Heart left ventricle (tissue), 16 donors: ENCODE data around the gene RALGPS1. TPM values are rescaled to one million over a fixed set of nuclear protein-coding genes. Genes with fewer than 3 reads are reported as not detected.

Experiments used
- ATAC-seq, 4 donors: fragments of 200-7000 bp; cut with Tn5 transposase; one replicate each; pipeline ENCODE4 v1.9.1; 2020 to 2022; ENCODE audit warnings: moderate library complexity in 4 of 4, mild to moderate bottlenecking in 3 of 4, moderate number of reproducible peaks in 1 of 4
- DNase-seq, 5 donors: peaks; one replicate each; pipeline ENCODE4 v3.0.0-alpha.2; 2020
- H3K27ac ChIP-seq, 12 donors: fragments of 200-600 bp; sonication (generic) in 4 of 12; one replicate each; pipeline versions ENCODE4 v1.5.0 to v1.8.0; 2016 to 2022; ENCODE audit warnings: mild to moderate bottlenecking in 2 of 12
- H3K27me3 ChIP-seq, 9 donors: fragments of 200-600 bp; sonication (generic) in 2 of 9; one replicate each; pipeline versions ENCODE4 v1.5.1 to v1.8.0; 2016 to 2022; ENCODE audit warnings: mild to moderate bottlenecking in 3 of 9
- H3K36me3 ChIP-seq, 9 donors: fragments of 200-600 bp; sonication (generic) in 2 of 9; one replicate each; pipeline versions ENCODE4 v1.5.0 to v1.8.0; 2018 to 2022; ENCODE audit warnings: mild to moderate bottlenecking in 2 of 9
- H3K4me1 ChIP-seq, 12 donors: fragments of 200-600 bp; sonication (generic) in 4 of 12; one replicate each; pipeline versions ENCODE4 v1.5.0 to v1.8.0; 2016 to 2022; ENCODE audit warnings: mild to moderate bottlenecking in 3 of 12
- H3K4me3 ChIP-seq, 12 donors: fragments of 200-600 bp; sonication (generic) in 4 of 12; one replicate each; pipeline versions ENCODE4 v1.5.0 to v1.8.0; 2017 to 2022; ENCODE audit warnings: mild to moderate bottlenecking in 9 of 12, moderate library complexity in 4 of 12
- H3K9me3 ChIP-seq, 12 donors: fragments of 200-600 bp; sonication (generic) in 4 of 12; one replicate each; pipeline versions ENCODE4 v1.5.0 to v1.8.0; 2016 to 2022; ENCODE audit warnings: mild to moderate bottlenecking in 1 of 12
- CTCF ChIP-seq, 12 donors: fragments of 200-600 bp; sonication (generic) in 4 of 12; IDR thresholded peaks; one replicate each; pipeline versions ENCODE4 v1.5.0 to v1.8.0; 2018 to 2022; ENCODE audit warnings: antibody characterized with exemption in 12 of 12, mild to moderate bottlenecking in 5 of 12
- POLR2A ChIP-seq, 2 donors: fragments of 450-650 bp; IDR thresholded peaks; one replicate each; pipeline ENCODE4 v1.6.1; 2017; ENCODE audit warnings: antibody characterized with exemption in 2 of 2, mild to moderate bottlenecking in 2 of 2, moderate library complexity in 2 of 2
- WGBS, 4 donors: extraction: QIAGEN DNeasy Blood & Tissue Kit in 2 of 4; methylation state at CpG; one replicate each; pipeline versions ENCODE4 v1.1.5 to v1.1.7; 2013 to 2018; 5-methylcytosine and 5-hydroxymethylcytosine counted together
- intact Hi-C, 10 donors: fragments of 100-400 bp; cut with DNase I; formaldehyde crosslinking; loops; one replicate each; pipeline versions ENCODE4 v1.11.1 to v1.14.2; 2022
- polyA plus RNA-seq, 2 donors: library from polyadenylated mRNA; stranded (reverse); fragments of 200-250 nt; gene quantifications; one replicate each; pipeline ENCODE4 v1.2.3, GENCODE V29; 2013
- total RNA-seq, 9 donors: library from RNA; depleted of rRNA in 2 of 9; stranded (reverse); fragments of >200 nt in 2 of 9; fragmentation: NEBNext Ultra II Directional in 3 of 9; extraction: Animal tissue kit (Norgen Biotek cat#: 25700) in 3 of 9; gene quantifications; one replicate each; pipeline versions ENCODE4 v1.1.0 to v1.2.4, GENCODE V29; 2016 to 2023
- donor health status: ischemic (EF 13 %, LVEDD 7.1; RV severe dilation, severe dysfunction).
- donor health status: healthy with polysubstance abuse.
- donor health status: DM: no; HTN: yes; CAD: no.
- donor health status: DM: no; HTN: no; CAD: no.
- donor health status: ischemic (EF 25% LVEDD 6.9; RV normal size, moderate dysfunction).
- donor health status: ischemic (EF 25% LVEDD 5.7; RV mildly dilated, moderate dysfunction).
- donor health status: healthy.
- donor health status: DM: yes; HTN: yes; CAD: no.
- donor health status: ischemic (EF 35%, LVEDD 5.7; RV mildly dilated, moderate dysfunction).
- donor health status: nonischemic (EF 11% LVEDD 7.7; RV severe dilation, severe dysfunction).
- donor health status: DM: yes; HTN: yes; CAD: no.
- donor health status: PGD.
- donor health status: ischemic (EF 29% LVEDD 5.4; RV normal size, mild dysfunction).
- donor health status: nonischemic (EF 23%, LVEDD 6.1; RV moderate dilation, normal function).

Gene RALGPS1
- total and polyA plus RNA-seq, 11 donors: 8.0 to 21.8 (median 14.4) TPM

GRCh38 chr9:127022913-127023660, 108.5 kb downstream of the RALGPS1 start:
- Histone ChIP-seq H3K4me1 (peaks cover 4 to 41% (median 22%) of the 10 kb centered on the region in 12 donors), H3K27ac (peak overlapping the region in 11 of 12 donors; percentile 25 to 91 (median 82)), H3K27me3 (no peaks in the 10 kb centered on the region), H3K9me3 (no peaks in the 10 kb centered on the region), H3K36me3 (no peaks in the 10 kb centered on the region), H3K4me3 (no peak overlapping the region)
- intact Hi-C loops: loop anchor here in 2 of 10 donors (10.0 kb wide), 2 partner anchors 52 to 172 kb away; no protein-coding TSS in a partner anchor
- WGBS, 4 donors: 35 to 72% (median 64%) methylated on average over 3 of the region's 3 CpGs
- DNase-seq: peak in 3 of 5 donors; percentile 20 to 60 (median 37)
- ATAC-seq: peak in 2 of 4 donors; percentile 22 to 51
- TF ChIP-seq CTCF (IDR thresholded peaks at IDR 0.05) (no peak), POLR2A (IDR thresholded peaks at IDR 0.05) (no peak)

- TF ChIP-seq POLR2A (IDR thresholded peaks at IDR 0.05) (no peak), CTCF (IDR thresholded peaks at IDR 0.05) (no peak)
- H3K27ac ChIP-seq: no peak overlapping the region
Observed at GRCh38 chr9:127025042-127025441, 110.5 kb downstream of the RALGPS1 start.

GRCh38 chr9:127027694-127028093, 113.1 kb downstream of the RALGPS1 start:
- TF ChIP-seq POLR2A (IDR thresholded peaks at IDR 0.05) (no peak), CTCF (IDR thresholded peaks at IDR 0.05) (no peak)
- H3K27ac ChIP-seq: no peak overlapping the region
- intact Hi-C loops: loop anchor here in 2 of 10 donors (10.0 kb wide), 2 partner anchors 47 to 167 kb away; no protein-coding TSS in a partner anchor
- H3K4me3 ChIP-seq: no peak overlapping the region
- WGBS, 4 donors: 73 to 90% (median 86%) methylated on average over 2 of the region's 2 CpGs
- H3K4me1 ChIP-seq: peaks cover 0 to 20% (median 9%) of the 10 kb centered on the region in 12 donors
- DNase-seq (no peak), ATAC-seq (no peak)
- H3K27me3 ChIP-seq: no peaks in the 10 kb centered on the region
- H3K9me3 ChIP-seq: no peaks in the 10 kb centered on the region
- no peaks in the 10 kb centered on the region for H3K36me3 ChIP-seq

More at GRCh38 chr9:127025042-127025441, 110.5 kb downstream of the RALGPS1 start:
- intact Hi-C loops: loop anchor here in 2 of 10 donors (10.0 kb wide), 2 partner anchors 50 to 170 kb away; no protein-coding TSS in a partner anchor
- DNase-seq: no peak
- no peak overlapping the region for H3K4me3 ChIP-seq
- no peaks in the 10 kb centered on the region for H3K36me3 ChIP-seq
- no peaks in the 10 kb centered on the region for H3K27me3 ChIP-seq
- 95 to 98% (median 97%) methylated on average over 7 of the region's 7 CpGs for WGBS, 4 donors
- no peak for ATAC-seq
- H3K4me1 ChIP-seq: peaks cover 4 to 41% (median 22%) of the 10 kb centered on the region in 12 donors
- no peaks in the 10 kb centered on the region for H3K9me3 ChIP-seq

GRCh38 chr9:127029548-127029947, 115.0 kb downstream of the RALGPS1 start:
- Histone ChIP-seq H3K36me3 (no peaks in the 10 kb centered on the region), H3K9me3 (no peaks in the 10 kb centered on the region), H3K27ac (no peak overlapping the region), H3K27me3 (no peaks in the 10 kb centered on the region), H3K4me3 (no peak overlapping the region), H3K4me1 (peaks cover 0 to 17% (median 9%) of the 10 kb centered on the region in 12 donors)
- no peak for TF ChIP-seq POLR2A (IDR thresholded peaks at IDR 0.05)
- TF ChIP-seq CTCF (IDR thresholded peaks at IDR 0.05): no peak
- ATAC-seq (no peak), DNase-seq (no peak)
- 78 to 89% (median 83%) methylated on average over 11 of the region's 11 CpGs for WGBS, 4 donors
- intact Hi-C loops: loop anchor here in 2 of 10 donors (10.0 kb wide), 2 partner anchors 45 to 165 kb away; no protein-coding TSS in a partner anchor
